H1 (cell line): ENCODE data around the gene ENPP1. TPM values are rescaled to one million over a fixed set of nuclear protein-coding genes. Genes with fewer than 3 reads are reported as not detected.

Experiments used
- CTCF ChIA-PET: fragments of 300-600 bp; sonication (Branson Sonifier 250); formaldehyde crosslinking; loops from one replicate; lab custom pipeline; 2021; ENCODE audit not compliant: partially characterized antibody; lab: Charles Lee
- POLR2A ChIA-PET: fragments of 300-600 bp; sonication (Branson Sonifier 250); formaldehyde crosslinking; loops from one replicate; lab custom pipeline; 2021; ENCODE audit warnings: inconsistent platforms; ENCODE audit not compliant: partially characterized antibody; lab: Charles Lee
- DNase-seq, 2 experiments: peaks; one replicate each; pipeline versions ENCODE4 v3.0.0 to v3.0.0-alpha.2; 2010 to 2022; ENCODE audit warnings: low spot score in 2 of 2, low read depth in 1 of 2, mixed read lengths in 1 of 2
- FAIRE-seq: peaks from 2 replicates; lab custom pipeline; 2011; peaks lifted over from hg19 to GRCh38; lab: Jason Lieb, UNC
- H2AFZ ChIP-seq: 2 replicates; pipeline ENCODE4 v1.8.1; 2012; ENCODE audit warnings: low read length, inconsistent platforms
- H2AK5ac ChIP-seq: 2 replicates; pipeline ENCODE4 v1.6.1; 2013; ENCODE audit warnings: low read depth, low read length
- H2BK120ac ChIP-seq: replicated peaks from 2 replicates; pipeline ENCODE3; 2013; ENCODE audit warnings: low read depth, low read length, inconsistent platforms
- H2BK12ac ChIP-seq: 2 replicates; pipeline ENCODE4 v1.6.1; 2013; ENCODE audit warnings: low read depth, low read length
- H2BK15ac ChIP-seq: 2 replicates; pipeline ENCODE4 v1.6.1; 2013; ENCODE audit warnings: low read length
- H2BK20ac ChIP-seq: 2 replicates; pipeline ENCODE4 v1.6.1; 2013; ENCODE audit warnings: low read length
- H2BK5ac ChIP-seq: 2 replicates; pipeline ENCODE4 v1.6.1; 2013; ENCODE audit warnings: low read depth, low read length
- H3K14ac ChIP-seq: 2 replicates; pipeline ENCODE4 v1.6.1; 2013; ENCODE audit warnings: inconsistent platforms; ENCODE audit not compliant: insufficient read length
- H3K18ac ChIP-seq: 2 replicates; pipeline ENCODE4 v1.6.1; 2013; ENCODE audit warnings: low read length; ENCODE audit errors: extremely low read depth
- H3K23ac ChIP-seq: 2 replicates; pipeline ENCODE4 v1.6.1; 2013; ENCODE audit warnings: inconsistent platforms; ENCODE audit not compliant: insufficient read length
- H3K23me2 ChIP-seq: 2 replicates; pipeline ENCODE4 v1.6.1; 2013; ENCODE audit warnings: low read depth, low read length
- H3K27ac ChIP-seq: 2 replicates; pipeline ENCODE4 v1.6.1; 2011; ENCODE audit warnings: low read depth, low read length, inconsistent platforms
- H3K27me3 ChIP-seq, 4 experiments: replicated peaks in 1 of 4; 1 replicate in 1 of 4; 2 replicates in 3 of 4; pipeline versions ENCODE4 v1.6.1 to v1.8.1; 2011 to 2013; ENCODE audit warnings: low read length in 3 of 4, mild to moderate bottlenecking in 3 of 4, inconsistent platforms in 2 of 4, mixed read lengths in 2 of 4, moderate library complexity in 1 of 4; ENCODE audit not compliant: control insufficient read depth in 3 of 4, insufficient read depth in 3 of 4; ENCODE audit errors: extremely low read depth in 1 of 4
- H3K36me3 ChIP-seq, 4 experiments: 2 replicates each; pipeline versions ENCODE4 v1.6.1 to v1.8.1; 2011 to 2013; ENCODE audit warnings: mild to moderate bottlenecking in 4 of 4, low read length in 3 of 4, moderate library complexity in 2 of 4, control low read depth in 1 of 4, inconsistent platforms in 1 of 4; ENCODE audit not compliant: insufficient read depth in 4 of 4, control insufficient read depth in 2 of 4
- H3K4ac ChIP-seq: replicated peaks from 2 replicates; pipeline ENCODE3; 2013; ENCODE audit warnings: low read length, low read depth, mixed read lengths, inconsistent platforms; ENCODE audit not compliant: insufficient read length
- H3K4me1 ChIP-seq, 4 experiments: replicated peaks in 1 of 4; 1 replicate in 1 of 4; 2 replicates in 3 of 4; pipeline versions ENCODE4 v1.6.1 to v1.8.1; 2011 to 2013; ENCODE audit warnings: low read length in 3 of 4, inconsistent platforms in 2 of 4, mixed read lengths in 1 of 4; ENCODE audit not compliant: insufficient read depth in 4 of 4, control insufficient read depth in 3 of 4
- H3K4me2 ChIP-seq, 2 experiments: 2 replicates each; pipeline versions ENCODE4 v1.6.1 to v1.8.1; 2011 to 2013; ENCODE audit warnings: low read depth in 2 of 2, low read length in 2 of 2, control low read depth in 1 of 2, inconsistent platforms in 1 of 2, mild to moderate bottlenecking in 1 of 2; ENCODE audit not compliant: insufficient read depth in 1 of 2
- H3K4me3 ChIP-seq, 4 experiments: fragments of 200-600, 300-600 bp in 1 of 4; sonication (generic), shearing (Covaris generic), sonication (Bioruptor Twin) in 1 of 4; 2 replicates each; pipeline versions ENCODE4 v1.5.1 to v1.8.1; 2011 to 2016; ENCODE audit warnings: low read length in 4 of 4, low read depth in 3 of 4, control low read depth in 2 of 4, inconsistent platforms in 2 of 4, mild to moderate bottlenecking in 2 of 4, mixed read lengths in 1 of 4, moderate library complexity in 1 of 4; ENCODE audit not compliant: insufficient read depth in 2 of 4; ENCODE audit errors: extremely low read depth in 1 of 4
- H3K56ac ChIP-seq: replicated peaks from 2 replicates; pipeline ENCODE3; 2013; ENCODE audit warnings: low read depth, mild to moderate bottlenecking, mixed read lengths, low read length, inconsistent platforms; ENCODE audit not compliant: insufficient read length
- H3K79me1 ChIP-seq: 2 replicates; pipeline ENCODE4 v1.6.1; 2013; ENCODE audit warnings: low read depth, low read length, control low read depth
- H3K79me2 ChIP-seq, 2 experiments: 2 replicates each; pipeline versions ENCODE4 v1.6.1 to v1.8.1; 2012 to 2013; ENCODE audit warnings: low read length in 2 of 2, mild to moderate bottlenecking in 2 of 2, inconsistent platforms in 1 of 2; ENCODE audit not compliant: insufficient read depth in 2 of 2, control insufficient read depth in 1 of 2
- H3K9ac ChIP-seq, 4 experiments: replicated peaks in 1 of 4; 1 replicate in 1 of 4; 2 replicates in 3 of 4; pipeline versions ENCODE4 v1.6.1 to v1.8.1; 2011 to 2013; ENCODE audit warnings: low read depth in 3 of 4, low read length in 3 of 4, control low read depth in 2 of 4, mild to moderate bottlenecking in 2 of 4, moderate library complexity in 2 of 4, inconsistent platforms in 1 of 4; ENCODE audit errors: extremely low read depth in 1 of 4
- H3K9me3 ChIP-seq, 2 experiments: 2 replicates each; pipeline versions ENCODE4 v1.6.1 to v1.8.1; 2012 to 2013; ENCODE audit warnings: mild to moderate bottlenecking in 2 of 2, moderate library complexity in 2 of 2, control low read depth in 1 of 2, inconsistent platforms in 1 of 2, low read depth in 1 of 2, low read length in 1 of 2, mixed read lengths in 1 of 2; ENCODE audit not compliant: insufficient read depth in 2 of 2
- H4K20me1 ChIP-seq, 2 experiments: replicated peaks in 1 of 2; 2 replicates each; pipeline versions ENCODE3 to v1.8.1; 2011 to 2013; ENCODE audit warnings: inconsistent platforms in 2 of 2, low read length in 2 of 2, mild to moderate bottlenecking in 1 of 2; ENCODE audit not compliant: insufficient read depth in 2 of 2, control insufficient read depth in 1 of 2
- H4K5ac ChIP-seq: 2 replicates; pipeline ENCODE4 v1.6.1; 2013; ENCODE audit warnings: low read length, low read depth, mixed read lengths, inconsistent platforms; ENCODE audit not compliant: insufficient read length
- H4K8ac ChIP-seq: 2 replicates; pipeline ENCODE4 v1.8.0; 2013; ENCODE audit warnings: mild to moderate bottlenecking, moderate library complexity, low read length, inconsistent platforms; ENCODE audit not compliant: insufficient read depth; ENCODE audit errors: extremely low read depth
- H4K91ac ChIP-seq: replicated peaks from 2 replicates; pipeline ENCODE3; 2013; ENCODE audit warnings: low read length, mixed read lengths, inconsistent platforms; ENCODE audit not compliant: insufficient read length
- BACH1 ChIP-seq: IDR thresholded peaks from 2 replicates; pipeline ENCODE4 v1.6.1; 2012; ENCODE audit warnings: low read length, improper control_type of control experiment
- WGBS, 2 experiments: shearing (Covaris generic) in 1 of 2; methylation state at CpG; one replicate each; pipeline versions ENCODE4 v1.1.6 to v1.1.7; 2013 to 2015; ENCODE audit warnings: low lambda C conversion rate in 2 of 2, mixed read lengths in 2 of 2, inconsistent platforms in 1 of 2, low coverage in 1 of 2, missing lambda C conversion rate in 1 of 2; ENCODE audit not compliant: insufficient replicate concordance in 2 of 2, insufficient coverage in 1 of 2, insufficient read length in 1 of 2; ENCODE audit errors: extremely low coverage in 1 of 2, missing lambda C conversion rate in 1 of 2; 5-methylcytosine and 5-hydroxymethylcytosine counted together
- polyA plus RNA-seq, 7 experiments: library from polyadenylated mRNA; depleted of rRNA in 3 of 7; stranded (reverse) in 5 of 7; unstranded in 2 of 7; fragments of >200 nt in 5 of 7; fragments of 200-250 nt in 2 of 7; gene quantifications; 1 replicate in 5 of 7; 2 replicates in 1 of 7; 4 replicates in 1 of 7; pipeline versions ENCODE4 v1.2.1 to v1.2.3, GENCODE V29; 2011 to 2013; ENCODE audit warnings: missing spikeins in 2 of 7, mixed read lengths in 2 of 7
- total RNA-seq: library from RNA; stranded (reverse); fragmentation: NEBNext Ultra II Directional; extraction: Animal tissue kit (Norgen Biotek cat#: 25700); gene quantifications from 2 replicates; pipeline ENCODE4 v1.2.1, GENCODE V29; 2021
- TF ChIP-seq, protein P1 (sequence below): IDR thresholded peaks from 2 replicates; pipeline ENCODE4 v1.6.1; 2012; ENCODE audit warnings: low read length, inconsistent platforms

The ENPP1 gene
- total and polyA plus RNA-seq, 2 of the 8 experiments (the other 6 are each of a cell fraction or from before 2014, with no cell fraction given) = 10.1 to 39.1 TPM

GRCh38 chr6:131854803-131855202, 47.0 kb downstream of the ENPP1 start:
- no peak overlapping the region for H4K8ac ChIP-seq
- no peaks in the 10 kb centered on the region for H4K20me1 ChIP-seq
- H3K27ac ChIP-seq = no peak overlapping the region
- no peak overlapping the region for H3K18ac ChIP-seq
- H3K56ac ChIP-seq = no peak overlapping the region
- no peak overlapping the region for H3K4ac ChIP-seq
- no peak overlapping the region for H3K23ac ChIP-seq
- no peak overlapping the region for H2AFZ ChIP-seq
- peaks cover 0 to 13% (median 7%) of the 10 kb centered on the region in 4 experiments; a peak in 4 of 8 replicates for H3K36me3 ChIP-seq
- H3K4me2 ChIP-seq = no peak overlapping the region
- no peaks in the 10 kb centered on the region for H3K27me3 ChIP-seq
- TF ChIP-seq, protein P1, sequence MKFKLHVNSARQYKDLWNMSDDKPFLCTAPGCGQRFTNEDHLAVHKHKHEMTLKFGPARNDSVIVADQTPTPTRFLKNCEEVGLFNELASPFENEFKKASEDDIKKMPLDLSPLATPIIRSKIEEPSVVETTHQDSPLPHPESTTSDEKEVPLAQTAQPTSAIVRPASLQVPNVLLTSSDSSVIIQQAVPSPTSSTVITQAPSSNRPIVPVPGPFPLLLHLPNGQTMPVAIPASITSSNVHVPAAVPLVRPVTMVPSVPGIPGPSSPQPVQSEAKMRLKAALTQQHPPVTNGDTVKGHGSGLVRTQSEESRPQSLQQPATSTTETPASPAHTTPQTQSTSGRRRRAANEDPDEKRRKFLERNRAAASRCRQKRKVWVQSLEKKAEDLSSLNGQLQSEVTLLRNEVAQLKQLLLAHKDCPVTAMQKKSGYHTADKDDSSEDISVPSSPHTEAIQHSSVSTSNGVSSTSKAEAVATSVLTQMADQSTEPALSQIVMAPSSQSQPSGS = no peak
- TF ChIP-seq BACH1 = no peak
- TF ChIP-seq, all 59 proteins: peak for 0
- H4K91ac ChIP-seq = no peak overlapping the region
- no peak overlapping the region for H2BK5ac ChIP-seq
- no peak for FAIRE-seq
- no peaks in the 10 kb centered on the region; the same call in 1 of the 2 replicates for H3K79me1 ChIP-seq
- H2BK20ac ChIP-seq = no peak overlapping the region
- 91% methylated on average over 2 of the region's 2 CpGs; no CpG with 5 or more reads in 1 of the 2 experiments for WGBS, 2 experiments
- H3K4me3 ChIP-seq = no peak overlapping the region
- no peak overlapping the region for H2AK5ac ChIP-seq
- H3K9ac ChIP-seq = no peak overlapping the region
- peaks cover 0 to 2% (median under 1%) of the 10 kb centered on the region in 4 experiments; a peak in 2 of 7 replicates for H3K4me1 ChIP-seq
- DNase-seq = no peak
- ChIA-PET POLR2A (no interaction called here), CTCF (interaction anchor here (2.0 kb wide), 1 partner anchor 11 kb away, joined by 8 read pairs; no protein-coding TSS in a partner anchor)
- H3K14ac ChIP-seq = no peak overlapping the region
- H3K79me2 ChIP-seq = no peaks in the 10 kb centered on the region
- no peak overlapping the region for H2BK15ac ChIP-seq
- H3K9me3 ChIP-seq = no peaks in the 10 kb centered on the region
- H2BK12ac ChIP-seq = no peak overlapping the region
- no peak overlapping the region for H2BK120ac ChIP-seq
- H3K23me2 ChIP-seq = no peaks in the 10 kb centered on the region
- no peak overlapping the region for H4K5ac ChIP-seq
